AG09309 (cell line): ENCODE measurements around the gene WDR75.
A peak's percentile ranks its signal among the peaks of the same experiment; 100 is the strongest.

Experiments
- DNase-seq: peaks from one replicate; pipeline ENCODE4 v3.0.0-alpha.2; 2010; ENCODE audit warnings: low read depth
- H3K4me3 ChIP-seq: 2 replicates; pipeline ENCODE4 v1.5.1; 2011; ENCODE audit warnings: mild to moderate bottlenecking, low read depth, low read length, moderate library complexity; ENCODE audit not compliant: control insufficient read depth
- TF ChIP-seq, protein P1 (sequence below): IDR thresholded peaks from 2 replicates; pipeline ENCODE4 v1.5.1; 2011; ENCODE audit warnings: mild to moderate bottlenecking, low read depth, low read length, inconsistent platforms; ENCODE audit not compliant: insufficient read depth, control insufficient read depth; ENCODE audit errors: missing control alignments

Gene WDR75

DNA sequence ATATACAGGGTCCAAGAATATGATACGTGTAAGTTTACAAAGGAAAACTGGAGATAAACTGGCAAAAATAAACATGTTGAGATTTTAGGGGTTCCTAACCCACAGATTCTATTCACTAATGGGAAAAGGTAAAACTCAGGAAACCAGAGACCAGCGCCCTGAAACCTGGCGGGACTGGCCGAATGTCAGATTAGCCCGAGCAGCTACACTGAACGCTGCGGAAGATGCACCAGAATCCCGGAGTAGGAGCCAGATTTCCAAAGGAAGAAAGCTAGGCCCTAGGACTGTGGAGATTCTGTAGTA, 679 bp upstream of the WDR75 start:
- no peak for DNase-seq
- H3K4me3 ChIP-seq, result peak overlapping the region; percentile 80
- TF ChIP-seq, protein P1, sequence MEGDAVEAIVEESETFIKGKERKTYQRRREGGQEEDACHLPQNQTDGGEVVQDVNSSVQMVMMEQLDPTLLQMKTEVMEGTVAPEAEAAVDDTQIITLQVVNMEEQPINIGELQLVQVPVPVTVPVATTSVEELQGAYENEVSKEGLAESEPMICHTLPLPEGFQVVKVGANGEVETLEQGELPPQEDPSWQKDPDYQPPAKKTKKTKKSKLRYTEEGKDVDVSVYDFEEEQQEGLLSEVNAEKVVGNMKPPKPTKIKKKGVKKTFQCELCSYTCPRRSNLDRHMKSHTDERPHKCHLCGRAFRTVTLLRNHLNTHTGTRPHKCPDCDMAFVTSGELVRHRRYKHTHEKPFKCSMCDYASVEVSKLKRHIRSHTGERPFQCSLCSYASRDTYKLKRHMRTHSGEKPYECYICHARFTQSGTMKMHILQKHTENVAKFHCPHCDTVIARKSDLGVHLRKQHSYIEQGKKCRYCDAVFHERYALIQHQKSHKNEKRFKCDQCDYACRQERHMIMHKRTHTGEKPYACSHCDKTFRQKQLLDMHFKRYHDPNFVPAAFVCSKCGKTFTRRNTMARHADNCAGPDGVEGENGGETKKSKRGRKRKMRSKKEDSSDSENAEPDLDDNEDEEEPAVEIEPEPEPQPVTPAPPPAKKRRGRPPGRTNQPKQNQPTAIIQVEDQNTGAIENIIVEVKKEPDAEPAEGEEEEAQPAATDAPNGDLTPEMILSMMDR, result no peak

DNA sequence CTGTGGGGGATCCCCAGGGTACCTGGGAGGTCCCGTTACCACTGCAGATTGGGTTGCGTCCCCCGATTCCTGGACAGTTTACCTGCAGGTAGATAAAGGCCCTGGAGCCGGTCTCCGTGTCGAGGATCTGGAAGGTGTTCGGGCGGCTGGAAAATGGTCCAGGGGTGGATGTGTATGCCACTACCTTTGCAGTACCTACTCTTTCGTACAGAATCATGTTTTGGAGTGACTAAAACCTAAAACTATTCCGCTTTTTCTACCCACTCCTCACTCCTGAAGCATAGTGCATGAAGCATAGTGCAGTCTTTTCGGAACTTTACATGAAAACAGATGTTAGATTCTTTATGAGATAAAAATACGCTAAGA, 418 bp downstream of the WDR75 start:
- TF ChIP-seq, protein P1, result no peak
- H3K4me3 ChIP-seq, result peak overlapping the region; percentile 80
- no peak for DNase-seq

DNA sequence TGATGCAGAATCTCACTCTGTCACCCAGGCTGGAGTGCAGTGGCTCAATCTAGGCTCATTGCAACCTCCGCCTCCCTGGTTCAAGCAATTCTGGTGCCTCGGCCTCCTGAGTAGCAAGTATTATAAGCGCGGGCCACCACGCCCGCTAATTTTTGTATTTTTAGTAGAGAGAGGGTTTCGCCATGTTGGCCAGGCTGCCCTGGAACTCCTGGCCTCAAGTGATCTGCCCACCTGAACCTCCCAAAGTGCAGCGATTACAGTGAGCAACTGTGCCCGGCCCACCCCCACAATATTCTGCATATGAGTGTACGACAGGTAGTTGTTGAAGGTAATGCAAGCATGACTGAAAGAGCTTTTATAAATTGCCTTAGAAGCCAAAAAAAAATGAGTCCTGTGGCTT, 1.2 kb downstream of the WDR75 start:
- no peak for DNase-seq
- peak overlapping the region; percentile 80 for H3K4me3 ChIP-seq
- TF ChIP-seq, protein P1, result no peak

DNA sequence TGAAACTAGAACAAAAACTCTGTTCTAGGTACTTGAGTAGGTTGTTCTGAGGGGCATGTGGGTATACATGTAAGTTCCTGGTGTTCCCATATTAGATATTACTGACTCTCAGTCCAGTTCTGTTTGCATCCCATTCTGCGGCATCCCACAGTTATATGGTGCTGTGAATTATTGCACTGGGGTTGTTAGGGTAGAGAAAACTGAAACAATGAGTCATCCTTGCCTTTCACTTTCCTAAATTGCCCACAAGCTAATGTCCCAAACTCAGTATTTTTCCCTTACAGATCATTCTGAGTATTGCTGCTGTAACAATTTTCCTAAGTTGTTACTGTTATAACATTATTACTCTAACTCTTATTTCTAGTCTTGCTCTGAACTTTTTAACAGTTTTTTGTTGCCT, 3.0 kb downstream of the WDR75 start:
- TF ChIP-seq, protein P1, result no peak
- DNase-seq, result no peak
- no peak overlapping the region for H3K4me3 ChIP-seq

DNA sequence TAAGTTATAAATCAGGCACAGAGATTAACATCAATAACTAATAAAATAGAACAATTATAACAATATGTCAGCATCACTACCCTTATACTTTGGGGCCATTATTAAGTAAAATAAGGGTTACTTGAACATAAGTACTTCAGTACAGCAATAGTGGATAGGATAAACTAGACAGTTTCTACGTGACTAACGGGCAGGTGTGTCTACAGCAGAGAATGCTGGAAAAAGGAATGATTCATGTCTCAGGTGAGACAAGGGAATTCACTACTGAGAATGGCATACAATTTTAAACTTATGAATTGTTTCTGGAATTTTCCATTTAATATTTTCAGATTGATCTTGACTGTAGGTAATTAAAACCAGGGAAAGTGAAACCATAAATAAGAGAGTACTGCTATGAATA, 5.5 kb downstream of the WDR75 start:
- no peak overlapping the region for H3K4me3 ChIP-seq
- TF ChIP-seq, protein P1, result no peak
- DNase-seq, result no peak

DNA sequence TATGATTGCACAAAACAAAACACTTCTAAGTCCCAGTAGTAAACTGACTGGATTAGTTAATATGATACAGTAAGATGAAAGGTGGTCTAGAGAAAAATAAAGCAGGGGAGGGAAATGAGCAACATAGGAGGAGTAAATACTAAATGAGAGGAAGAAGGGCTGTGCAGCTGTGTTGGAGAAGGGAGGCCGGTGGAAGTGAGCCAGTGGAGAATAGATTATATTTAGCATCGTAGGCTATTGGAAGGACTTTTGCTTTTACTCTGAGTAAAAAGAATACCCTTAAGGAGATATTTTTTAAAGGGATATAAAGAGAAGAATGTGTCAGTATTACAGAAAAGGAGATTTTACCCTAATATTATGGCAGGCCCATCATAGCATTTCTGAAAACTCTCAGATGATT, 12.7 kb downstream of the WDR75 start:
- DNase-seq, result no peak
- TF ChIP-seq, protein P1, result no peak
- no peak overlapping the region for H3K4me3 ChIP-seq

DNA sequence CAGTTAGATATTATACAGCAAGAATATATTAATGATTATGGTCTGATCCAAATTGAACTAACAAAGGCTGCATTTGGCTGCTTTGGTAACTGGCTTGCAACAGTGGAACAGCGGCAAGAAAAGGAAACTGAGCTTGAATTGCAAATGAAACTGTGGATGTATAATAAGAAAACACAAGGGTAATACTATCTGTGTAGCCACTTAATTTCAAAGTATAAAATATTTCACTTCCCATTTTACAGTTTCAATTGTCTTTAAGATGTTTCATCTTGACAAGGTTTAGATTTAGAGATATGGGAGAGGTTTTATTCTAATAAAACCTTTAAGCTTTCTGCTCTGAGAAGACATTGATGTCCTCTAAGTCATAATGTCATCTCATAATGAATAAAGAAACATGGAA, 23.8 kb downstream of the WDR75 start:
- TF ChIP-seq, protein P1, result no peak
- H3K4me3 ChIP-seq, result no peak overlapping the region
- DNase-seq, result no peak
